ENCODE results near the gene PRR5. TPM values are rescaled to one million over a fixed set of nuclear protein-coding genes. Genes with fewer than 3 reads are reported as not detected.
A peak's percentile ranks its signal among the peaks of the same experiment; 100 is the strongest.

Gene PRR5
- total and polyA plus RNA-seq, 10 donors, result 31.3 to 85.6 (median 76.7) TPM

DNA sequence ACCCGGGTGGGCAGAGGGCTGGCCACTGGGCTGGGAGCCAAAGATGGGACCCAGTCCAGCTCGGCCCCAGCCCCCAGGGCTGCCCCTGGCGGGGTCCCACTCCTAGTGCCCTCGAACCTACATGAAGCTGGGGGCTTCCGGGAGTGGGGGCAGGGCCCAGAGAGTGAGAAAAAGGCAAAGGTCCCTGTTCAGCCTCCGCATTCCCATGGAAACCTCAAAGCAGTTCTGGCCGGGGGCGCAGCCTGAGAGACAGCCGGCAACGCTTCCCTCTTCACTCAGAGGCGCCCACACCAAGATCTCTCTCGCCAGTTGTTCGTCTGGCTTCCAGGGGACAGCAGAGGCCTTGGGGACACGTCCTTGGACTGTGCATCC, 28.0 kb downstream of the PRR5 start:
- peak overlapping the region; percentile 10 to 82 (median 76) for H3K27ac ChIP-seq
- intact Hi-C loops (cut with DNase I; ENCODE audit: low total_unique reads), result no loop called here
- TF ChIP-seq, protein P1, sequence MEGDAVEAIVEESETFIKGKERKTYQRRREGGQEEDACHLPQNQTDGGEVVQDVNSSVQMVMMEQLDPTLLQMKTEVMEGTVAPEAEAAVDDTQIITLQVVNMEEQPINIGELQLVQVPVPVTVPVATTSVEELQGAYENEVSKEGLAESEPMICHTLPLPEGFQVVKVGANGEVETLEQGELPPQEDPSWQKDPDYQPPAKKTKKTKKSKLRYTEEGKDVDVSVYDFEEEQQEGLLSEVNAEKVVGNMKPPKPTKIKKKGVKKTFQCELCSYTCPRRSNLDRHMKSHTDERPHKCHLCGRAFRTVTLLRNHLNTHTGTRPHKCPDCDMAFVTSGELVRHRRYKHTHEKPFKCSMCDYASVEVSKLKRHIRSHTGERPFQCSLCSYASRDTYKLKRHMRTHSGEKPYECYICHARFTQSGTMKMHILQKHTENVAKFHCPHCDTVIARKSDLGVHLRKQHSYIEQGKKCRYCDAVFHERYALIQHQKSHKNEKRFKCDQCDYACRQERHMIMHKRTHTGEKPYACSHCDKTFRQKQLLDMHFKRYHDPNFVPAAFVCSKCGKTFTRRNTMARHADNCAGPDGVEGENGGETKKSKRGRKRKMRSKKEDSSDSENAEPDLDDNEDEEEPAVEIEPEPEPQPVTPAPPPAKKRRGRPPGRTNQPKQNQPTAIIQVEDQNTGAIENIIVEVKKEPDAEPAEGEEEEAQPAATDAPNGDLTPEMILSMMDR (IDR thresholded peaks at IDR 0.05 in 8 of 11, conservative IDR thresholded peaks at IDR 0.05 in 3 of 11), result no peak
- TF ChIP-seq POLR2AphosphoS5 (IDR thresholded peaks at IDR 0.05) (no peak), POLR2A (IDR thresholded peaks at IDR 0.05) (no peak)
- peaks cover 15 to 72% (median 53%) of the 10 kb centered on the region in 6 donors for H3K4me1 ChIP-seq
- peak overlapping the region in 1 of 8 donors; percentile 19 for H3K4me3 ChIP-seq
- H3K9me3 ChIP-seq, result no peaks in the 10 kb centered on the region
- H3K27me3 ChIP-seq (replicated peaks in 1 of 7), result no peaks in the 10 kb centered on the region
- 39 to 56% (median 46%) methylated on average over 4 to 14 of the region's 14 CpGs for WGBS, 5 donors
- DNase-seq, result no peak
- H3K36me3 ChIP-seq, result peaks cover 0 to 90% (median 15%) of the 10 kb centered on the region in 6 donors

DNA sequence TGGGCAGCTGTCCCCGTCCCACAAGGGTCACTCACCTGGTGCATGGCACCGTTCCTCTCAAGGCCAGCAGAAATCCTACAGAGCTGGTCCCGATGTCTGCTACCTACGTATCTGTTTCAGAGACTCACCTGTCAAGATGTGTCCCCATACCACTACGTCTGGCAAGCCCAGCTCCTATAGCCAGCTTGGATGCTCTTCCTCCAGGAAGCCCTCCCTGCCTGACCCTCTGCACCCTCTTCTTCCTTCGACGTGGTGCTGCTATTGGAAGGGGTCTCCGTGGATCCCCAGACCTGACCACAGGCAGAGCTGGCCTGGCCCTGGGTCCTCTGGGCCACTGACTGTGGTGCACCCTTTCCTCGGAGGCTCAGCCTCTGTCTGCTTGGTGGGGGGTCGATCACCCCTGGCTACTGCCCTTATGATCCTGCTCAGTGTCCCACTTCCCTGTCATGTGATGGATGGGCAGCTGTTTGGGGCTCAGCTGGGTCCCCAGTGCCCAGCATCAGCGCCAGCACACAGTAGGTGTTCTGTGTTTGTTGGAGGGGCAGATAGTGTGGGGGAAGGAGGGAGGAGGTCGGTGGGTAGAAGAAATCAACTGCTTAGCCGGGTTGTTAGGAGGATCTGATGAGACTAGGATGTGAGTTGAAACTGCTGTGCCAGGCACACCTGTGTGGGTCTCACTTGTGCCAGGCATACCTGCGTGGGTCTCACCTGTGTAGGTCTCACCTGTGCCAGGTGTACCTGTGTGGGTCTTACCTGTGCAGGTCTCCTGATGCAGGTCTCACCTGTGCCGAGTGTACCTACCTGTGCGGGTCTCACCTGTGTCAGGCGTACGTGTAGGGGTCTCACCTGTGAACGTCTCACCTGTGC, 28.7 kb downstream of the PRR5 start:
- Histone ChIP-seq H3K4me1 (peaks cover 15 to 75% (median 55%) of the 10 kb centered on the region in 6 donors), H3K36me3 (peaks cover 0 to 85% (median 11%) of the 10 kb centered on the region in 6 donors), H3K27me3 (replicated peaks in 1 of 7) (no peaks in the 10 kb centered on the region), H3K4me3 (no peak overlapping the region), H3K9me3 (no peaks in the 10 kb centered on the region), H3K27ac (peak overlapping the region in 6 of 8 donors; percentile 73 to 82 (median 76))
- TF ChIP-seq POLR2A (IDR thresholded peaks at IDR 0.05) (no peak), POLR2AphosphoS5 (IDR thresholded peaks at IDR 0.05) (peak in 1 of 3 donors; percentile 7)
- no peak for DNase-seq
- 82 to 84% (median 83%) methylated on average over 17 to 19 of the region's 19 CpGs for WGBS, 5 donors
- intact Hi-C loops (cut with DNase I; ENCODE audit: low total_unique reads), result no loop called here

DNA sequence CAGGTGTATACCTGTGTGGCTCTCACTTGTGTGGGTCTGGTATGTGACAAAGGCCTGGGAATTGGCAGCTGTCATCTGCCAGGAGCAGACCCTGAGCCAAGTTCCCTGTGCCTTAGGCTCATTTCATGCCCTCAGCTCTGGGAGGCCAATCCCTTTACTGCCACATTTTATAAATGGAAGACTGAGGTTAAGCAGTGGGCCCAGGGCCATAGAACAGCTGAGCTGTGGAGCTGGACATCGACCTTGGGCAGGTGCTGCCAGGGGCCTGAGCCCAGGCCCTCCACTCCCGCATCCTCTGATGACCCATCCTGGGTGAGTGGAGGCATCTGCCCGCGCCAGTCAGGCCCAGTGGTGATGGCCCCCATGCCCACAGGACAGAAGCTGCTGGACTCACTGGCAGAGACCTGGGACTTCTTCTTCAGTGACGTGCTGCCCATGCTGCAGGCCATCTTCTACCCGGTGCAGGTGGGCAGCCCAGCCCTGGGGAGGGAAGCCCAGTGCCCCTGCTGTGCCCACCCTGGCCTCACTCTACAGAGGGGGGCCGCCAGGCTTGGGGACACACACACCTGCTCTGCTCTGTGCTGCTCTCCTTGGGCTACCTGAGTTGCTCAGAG, 29.5 kb downstream of the PRR5 start:
- intact Hi-C loops (cut with DNase I; ENCODE audit: low total_unique reads), result no loop called here
- Histone ChIP-seq H3K4me1 (peaks cover 15 to 77% (median 60%) of the 10 kb centered on the region in 6 donors), H3K27ac (peak overlapping the region in 3 of 8 donors; percentile 5 to 8 (median 5)), H3K9me3 (no peaks in the 10 kb centered on the region), H3K4me3 (no peak overlapping the region), H3K36me3 (peaks cover 0 to 77% (median 4%) of the 10 kb centered on the region in 6 donors), H3K27me3 (replicated peaks in 1 of 7) (no peaks in the 10 kb centered on the region)
- WGBS, 5 donors, result 87 to 91% (median 89%) methylated on average over 5 to 7 of the region's 7 CpGs
- DNase-seq, result no peak
- TF ChIP-seq POLR2AphosphoS5 (IDR thresholded peaks at IDR 0.05) (peak in 1 of 3 donors; percentile 7), POLR2A (IDR thresholded peaks at IDR 0.05) (no peak)
- TF ChIP-seq, protein P1 (IDR thresholded peaks at IDR 0.05 in 8 of 11, conservative IDR thresholded peaks at IDR 0.05 in 3 of 11), result no peak

DNA sequence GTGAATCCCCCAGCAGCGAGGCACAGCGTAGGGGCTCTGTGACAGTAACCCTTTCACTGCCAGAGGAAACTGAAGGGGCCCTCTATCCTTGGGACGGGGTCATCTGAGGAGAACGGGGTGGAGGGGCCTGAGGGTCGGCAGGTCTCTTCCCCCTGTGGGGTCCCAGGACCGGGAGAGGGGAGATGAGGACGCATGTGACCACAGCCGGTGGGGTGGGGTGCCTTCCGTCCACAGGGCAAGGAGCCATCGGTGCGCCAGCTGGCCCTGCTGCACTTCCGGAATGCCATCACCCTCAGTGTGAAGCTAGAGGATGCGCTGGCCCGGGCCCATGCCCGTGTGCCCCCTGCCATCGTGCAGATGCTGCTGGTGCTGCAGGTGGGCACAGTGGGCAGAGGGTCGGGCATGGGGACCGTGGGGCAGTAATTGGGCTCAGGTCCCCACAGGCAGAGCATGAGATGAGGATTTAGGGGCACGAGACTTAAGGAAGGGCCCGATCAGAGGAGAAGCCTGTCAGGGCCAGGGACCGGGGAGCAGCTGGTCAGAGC, 30.1 kb downstream of the PRR5 start:
- DNase-seq, result no peak
- Histone ChIP-seq H3K4me1 (peaks cover 15 to 77% (median 56%) of the 10 kb centered on the region in 6 donors), H3K27me3 (replicated peaks in 1 of 7) (no peaks in the 10 kb centered on the region), H3K27ac (peak overlapping the region in 2 of 8 donors; percentile 5), H3K4me3 (no peak overlapping the region), H3K9me3 (no peaks in the 10 kb centered on the region), H3K36me3 (peaks cover 0 to 77% (median 2%) of the 10 kb centered on the region in 6 donors)
- intact Hi-C loops (cut with DNase I; ENCODE audit: low total_unique reads), result no loop called here
- 68 to 93% (median 86%) methylated on average over 13 to 21 of the region's 21 CpGs for WGBS, 5 donors
- peak in 1 of 3 donors; percentile 39 for TF ChIP-seq POLR2AphosphoS5 (IDR thresholded peaks at IDR 0.05)
- TF ChIP-seq POLR2A (IDR thresholded peaks at IDR 0.05), result no peak
